Large intestine (tissue), 3 donors: Measurements from ENCODE around the gene CBR1. TPM values are rescaled to one million over a fixed set of nuclear protein-coding genes. Genes with fewer than 3 reads are reported as not detected.
A peak's percentile ranks its signal among the peaks of the same experiment; 100 is the strongest.
"Not testable (repeated sequence)": the region's sequence is repeated elsewhere in the genome, so short reads cannot be mapped to it uniquely, and the experiment has no call there.

Source experiments
- DNase-seq, 2 donors: peaks; one replicate each; pipeline versions ENCODE4 v3.0.0 to v3.0.0-alpha.2; 2013
- H3K27ac ChIP-seq: one replicate; pipeline ENCODE4 v1.5.1; 2013; ENCODE audit warnings: low read length
- H3K27me3 ChIP-seq: 2 replicates; pipeline ENCODE4 v1.6.1; 2013; ENCODE audit warnings: low read length; ENCODE audit not compliant: control insufficient read depth, insufficient read depth
- H3K36me3 ChIP-seq: 2 replicates; pipeline ENCODE4 v1.6.1; 2013; ENCODE audit warnings: low read length; ENCODE audit not compliant: control insufficient read depth, insufficient read depth
- H3K4me1 ChIP-seq: one replicate; pipeline ENCODE4 v1.6.1; 2013; ENCODE audit warnings: low read length; ENCODE audit not compliant: control insufficient read depth, insufficient read depth
- H3K4me3 ChIP-seq: one replicate; pipeline ENCODE4 v1.5.1; 2013; ENCODE audit warnings: low read length
- H3K9me3 ChIP-seq: one replicate; pipeline ENCODE4 v1.6.1; 2013; ENCODE audit warnings: mild to moderate bottlenecking, low read depth, low read length, moderate library complexity; ENCODE audit not compliant: control insufficient read depth
- WGBS: methylation state at CpG from one replicate; pipeline ENCODE4 v1.1.5; 2013; ENCODE audit warnings: low lambda C conversion rate; ENCODE audit not compliant: insufficient coverage; 5-methylcytosine and 5-hydroxymethylcytosine counted together
- polyA plus RNA-seq: library from polyadenylated mRNA; unstranded; fragments of 120-200 nt; gene quantifications from one replicate; pipeline ENCODE4 v1.2.1, GENCODE V29; 2013

Gene CBR1
- polyA plus RNA-seq, 1 donor = 82.6 TPM

DNA sequence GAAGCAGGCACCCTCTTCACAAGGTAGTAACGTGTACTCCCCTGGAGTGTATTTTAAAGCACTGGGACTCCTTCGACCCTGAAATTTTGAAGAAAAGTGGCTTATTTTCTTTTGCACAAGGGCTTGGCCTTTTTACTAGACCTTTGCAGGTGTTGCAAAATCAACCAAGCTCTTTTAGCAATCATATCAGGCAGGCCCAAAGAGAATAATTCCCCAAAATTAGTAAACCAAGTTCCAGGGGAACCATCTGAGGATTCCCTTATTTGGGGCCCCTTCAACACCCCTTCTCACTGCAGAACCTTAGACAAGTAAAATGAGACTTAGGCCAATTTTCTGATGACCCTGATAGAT is 28.3 kb downstream of the CBR1 start:
- no CpG with 5 or more reads among the region's 2 CpGs for WGBS
- no peaks in the 10 kb centered on the region for H3K4me1 ChIP-seq
- no peak overlapping the region for H3K4me3 ChIP-seq
- H3K27ac ChIP-seq = no peak overlapping the region
- H3K27me3 ChIP-seq = peaks cover 2% of the 10 kb centered on the region
- no peak for DNase-seq
- H3K9me3 ChIP-seq = peaks cover 2% of the 10 kb centered on the region
- H3K36me3 ChIP-seq = no peaks in the 10 kb centered on the region

DNA sequence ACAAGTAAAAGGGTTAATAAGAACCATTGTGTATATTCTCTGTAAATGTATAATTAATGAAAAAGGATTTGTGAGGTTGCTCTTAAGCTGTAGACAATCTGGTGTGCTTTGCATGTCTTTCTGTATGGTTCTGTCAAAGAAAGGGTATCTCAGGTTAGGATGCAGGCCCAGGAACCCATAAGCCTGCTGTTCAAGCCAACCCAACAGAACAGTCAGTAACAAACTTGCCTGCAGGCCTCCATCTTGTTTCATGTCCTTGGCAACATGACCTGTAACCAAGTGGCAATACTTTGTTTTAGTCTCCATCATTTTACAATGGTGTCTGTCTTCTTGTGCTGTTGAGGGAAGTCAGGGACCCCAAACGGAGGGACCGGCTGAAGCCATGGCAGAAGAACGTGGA is 29.2 kb downstream of the CBR1 start:
- WGBS = no CpG with 5 or more reads among the region's 3 CpGs
- H3K9me3 ChIP-seq = no peaks in the 10 kb centered on the region
- no peaks in the 10 kb centered on the region for H3K36me3 ChIP-seq
- no peak overlapping the region for H3K27ac ChIP-seq
- H3K4me1 ChIP-seq = no peaks in the 10 kb centered on the region
- peaks cover 2% of the 10 kb centered on the region for H3K27me3 ChIP-seq
- no peak overlapping the region for H3K4me3 ChIP-seq
- no peak for DNase-seq

DNA sequence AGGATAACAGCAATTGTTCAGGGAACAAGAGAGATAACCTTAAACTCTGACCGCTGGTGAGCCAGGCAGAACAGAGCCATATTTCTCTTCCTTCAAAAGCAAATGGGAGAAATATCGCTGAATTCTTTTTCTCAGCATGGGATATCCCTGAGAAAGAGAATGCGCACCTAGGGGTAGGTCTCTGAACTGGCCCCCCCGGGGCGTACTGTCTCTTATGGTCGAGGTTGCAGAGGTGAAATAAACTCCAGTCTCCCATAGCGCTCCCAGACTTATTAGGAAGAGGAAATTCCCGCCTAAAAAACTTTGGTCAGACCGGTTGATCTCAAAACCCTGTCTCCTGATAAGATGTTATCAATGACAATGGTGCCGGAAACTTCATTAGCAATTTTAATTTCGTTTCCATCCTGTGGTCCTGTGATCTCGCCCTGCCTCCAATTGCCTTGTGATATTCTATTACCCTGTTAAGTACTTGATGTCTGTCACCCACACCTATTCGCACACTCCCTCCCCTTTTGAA is 29.9 kb downstream of the CBR1 start:
- no CpG with 5 or more reads among the region's 13 CpGs for WGBS
- H3K4me1 ChIP-seq, H3K36me3 ChIP-seq, H3K27ac ChIP-seq, DNase-seq, H3K4me3 ChIP-seq, H3K27me3 ChIP-seq, H3K9me3 ChIP-seq: not testable (repeated sequence)

DNA sequence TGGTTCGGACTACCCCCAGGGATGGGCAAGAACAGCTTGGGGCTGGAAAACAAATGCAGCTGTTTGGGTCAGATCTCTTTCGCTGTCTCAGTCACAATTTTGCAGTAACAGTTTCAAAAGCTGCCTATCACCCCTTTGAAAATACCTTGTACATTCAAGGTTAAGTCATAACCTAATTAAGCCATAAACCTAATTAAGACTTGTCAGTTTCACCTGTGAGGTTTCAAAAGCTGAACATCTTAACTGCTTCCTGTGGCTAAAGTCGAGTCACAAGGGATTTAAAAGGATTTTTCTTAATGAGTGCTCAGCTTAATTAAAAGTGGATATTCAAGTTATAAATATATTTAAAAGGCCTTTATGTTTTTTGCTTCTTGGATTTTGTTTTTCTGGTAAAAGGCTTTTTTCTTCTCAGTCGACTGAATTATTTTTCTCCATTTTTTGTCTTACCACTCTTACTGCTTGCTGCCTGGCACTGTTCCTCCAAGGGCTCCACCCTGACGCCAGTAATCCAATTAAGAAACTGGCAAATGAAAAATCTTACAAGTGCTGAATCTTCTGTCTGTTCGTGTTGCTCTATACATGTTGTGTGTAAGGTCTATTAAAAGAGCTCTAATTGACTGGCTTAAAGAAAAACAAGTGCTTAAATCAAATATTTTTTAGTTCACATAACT is 31.3 kb downstream of the CBR1 start:
- H3K27ac ChIP-seq = no peak overlapping the region
- WGBS = 58% methylated on average over 3 of the region's 6 CpGs
- H3K9me3 ChIP-seq = no peaks in the 10 kb centered on the region
- H3K27me3 ChIP-seq = peaks cover 16% of the 10 kb centered on the region
- H3K4me3 ChIP-seq = no peak overlapping the region
- H3K4me1 ChIP-seq = no peaks in the 10 kb centered on the region
- no peaks in the 10 kb centered on the region for H3K36me3 ChIP-seq
- DNase-seq = no peak

DNA sequence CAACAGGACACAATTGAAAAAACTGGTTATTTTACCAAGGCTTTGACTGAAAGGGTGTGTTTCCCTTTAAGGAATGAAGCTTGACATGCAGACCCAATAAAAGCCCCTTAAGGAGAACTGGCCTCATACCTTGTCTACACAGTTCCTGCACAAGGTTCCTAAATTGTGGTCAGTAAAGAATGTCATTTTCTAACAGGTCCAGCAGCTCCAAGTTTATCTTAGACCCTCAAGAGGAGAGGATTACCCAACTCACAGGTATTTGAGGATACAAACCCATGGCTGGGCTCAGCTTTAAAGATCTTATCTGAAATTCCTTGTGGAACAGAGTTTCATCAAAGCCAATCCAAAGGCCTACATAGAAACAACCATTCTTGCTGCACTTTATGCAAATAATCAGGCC is 33.6 kb downstream of the CBR1 start:
- no peak overlapping the region for H3K27ac ChIP-seq
- no peak for DNase-seq
- H3K4me3 ChIP-seq = no peak overlapping the region
- peaks cover 16% of the 10 kb centered on the region for H3K27me3 ChIP-seq
- no peaks in the 10 kb centered on the region for H3K36me3 ChIP-seq
- no peaks in the 10 kb centered on the region for H3K4me1 ChIP-seq
- no peaks in the 10 kb centered on the region for H3K9me3 ChIP-seq

DNA sequence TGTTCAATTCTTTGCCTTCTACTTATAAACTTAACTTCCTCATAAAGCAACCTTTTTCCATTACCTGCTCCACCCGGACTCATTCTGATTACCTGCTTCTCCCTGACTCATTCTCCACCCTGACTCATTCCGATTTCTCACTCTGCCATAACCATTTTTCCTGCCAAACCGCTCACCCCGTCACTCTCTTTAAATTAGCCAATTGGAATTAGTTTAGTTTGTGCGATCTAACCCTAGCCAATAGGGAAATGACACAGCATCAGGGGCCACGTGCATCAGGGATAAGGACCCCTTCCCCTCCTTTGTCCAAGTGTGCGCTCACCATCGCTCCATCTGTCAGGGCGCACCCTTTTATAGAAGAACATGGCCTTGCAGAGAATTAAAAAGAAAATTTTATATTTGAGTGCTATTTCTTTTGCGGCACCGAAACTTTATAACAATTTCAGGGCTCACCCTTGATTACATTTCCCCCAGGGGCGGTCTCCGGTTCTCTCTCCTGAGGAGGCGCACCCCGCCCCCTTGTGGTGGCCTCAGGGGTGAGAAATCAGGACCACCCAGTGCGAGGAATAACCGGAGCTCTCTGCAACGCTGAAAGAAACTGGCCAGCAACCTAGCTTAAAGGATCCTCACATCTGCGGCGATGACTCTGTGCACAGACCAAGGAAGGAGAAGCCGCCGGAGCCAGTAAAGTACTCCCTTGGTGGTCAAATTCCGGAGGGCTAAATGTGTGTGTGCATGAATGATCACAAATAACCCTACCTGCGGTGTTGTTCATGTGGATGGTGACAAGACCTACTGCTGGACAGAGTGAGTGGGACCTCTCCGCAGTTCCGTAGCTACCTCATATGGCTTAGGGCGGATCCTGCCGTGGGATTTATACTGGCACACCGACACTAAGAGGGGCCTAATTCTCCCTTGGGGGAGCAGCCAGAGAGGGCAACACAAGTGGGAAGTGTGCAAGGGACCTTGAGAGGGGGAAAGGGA is 34.8 kb downstream of the CBR1 start:
- WGBS = 60% methylated on average over 2 of the region's 29 CpGs
- no peaks in the 10 kb centered on the region for H3K36me3 ChIP-seq
- no peaks in the 10 kb centered on the region for H3K4me1 ChIP-seq
- DNase-seq = peak; percentile 29 to 37
- peaks cover 16% of the 10 kb centered on the region for H3K27me3 ChIP-seq
- H3K27ac ChIP-seq = no peak overlapping the region
- H3K4me3 ChIP-seq = no peak overlapping the region
- no peaks in the 10 kb centered on the region for H3K9me3 ChIP-seq

DNA sequence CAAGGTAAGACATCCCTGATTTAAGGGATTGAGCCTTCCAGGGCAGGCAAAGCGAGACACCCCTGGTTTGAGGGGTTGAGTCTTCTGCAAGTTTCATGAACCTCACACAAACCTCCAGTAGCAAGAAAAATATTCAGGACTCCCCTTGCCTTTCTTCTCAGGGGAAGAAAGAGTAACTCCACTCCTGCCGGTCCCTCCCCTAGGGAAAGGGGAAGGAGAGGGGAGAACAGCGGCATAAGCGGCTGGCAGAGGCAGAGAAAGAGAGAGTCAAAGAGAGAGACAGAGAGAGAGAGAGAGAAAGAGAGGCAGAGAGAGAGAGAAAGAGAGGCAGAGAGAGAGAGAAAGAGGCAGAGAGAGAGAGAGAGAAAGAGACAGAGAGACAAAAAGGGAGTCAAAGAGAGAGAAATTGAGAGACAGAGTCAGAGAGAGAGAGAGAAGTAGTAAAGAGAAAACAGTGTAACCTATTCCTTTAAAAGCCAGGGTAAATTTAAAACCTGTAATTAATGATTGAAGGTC is 35.6 kb downstream of the CBR1 start:
- no peak for DNase-seq
- Histone ChIP-seq H3K4me1 (no peaks in the 10 kb centered on the region), H3K27me3 (peaks cover 14% of the 10 kb centered on the region), H3K36me3 (no peaks in the 10 kb centered on the region), H3K9me3 (no peaks in the 10 kb centered on the region), H3K4me3 (no peak overlapping the region), H3K27ac (no peak overlapping the region)
- 77% methylated on average over 3 of the region's 4 CpGs for WGBS

DNA sequence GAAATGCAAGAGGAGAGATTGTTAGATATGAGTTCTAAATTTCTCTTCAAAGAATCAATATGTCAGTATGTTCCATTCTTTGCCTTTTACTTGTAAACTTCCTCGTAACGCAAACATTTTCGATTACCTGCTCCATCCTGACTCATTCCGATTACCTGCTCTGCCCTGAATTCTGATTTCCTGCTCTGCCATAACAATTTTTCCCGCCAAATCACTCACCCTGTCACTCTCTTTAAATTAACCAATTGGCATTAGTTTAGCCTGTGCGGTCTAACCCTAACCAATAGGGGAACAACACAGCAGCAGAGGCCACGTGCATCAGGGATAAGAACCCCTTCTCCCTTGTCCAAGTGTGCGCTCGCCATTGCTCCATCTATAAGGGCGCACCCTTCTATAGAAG is 40.0 kb downstream of the CBR1 start:
- no peaks in the 10 kb centered on the region for H3K36me3 ChIP-seq
- 90% methylated on average over 6 of the region's 10 CpGs for WGBS
- no peak for DNase-seq
- H3K9me3 ChIP-seq = no peaks in the 10 kb centered on the region
- no peak overlapping the region for H3K4me3 ChIP-seq
- H3K27me3 ChIP-seq = peaks cover 7% of the 10 kb centered on the region
- H3K4me1 ChIP-seq = peaks cover 16% of the 10 kb centered on the region
- no peak overlapping the region for H3K27ac ChIP-seq

DNA sequence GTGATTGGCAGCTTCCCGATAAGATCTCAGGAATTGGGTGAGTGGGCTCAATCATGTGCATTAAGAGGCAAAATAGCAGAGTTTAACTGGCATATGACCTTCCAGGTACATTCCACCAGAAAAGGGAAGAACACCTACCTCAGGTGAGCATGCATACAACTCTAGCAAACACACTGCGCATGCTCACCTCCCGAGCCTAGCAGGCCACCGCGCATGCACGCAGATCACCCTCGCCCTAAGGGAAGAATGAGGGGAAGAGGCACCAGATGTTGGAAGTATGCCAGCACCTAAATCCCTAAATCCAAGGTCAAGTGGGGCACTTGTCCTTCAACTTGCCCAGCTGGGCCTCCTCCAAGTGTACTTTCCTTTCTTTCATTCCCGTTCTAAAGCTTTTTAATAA is 41.4 kb downstream of the CBR1 start:
- no CpG with 5 or more reads among the region's 8 CpGs for WGBS
- Histone ChIP-seq H3K9me3 (no peaks in the 10 kb centered on the region), H3K27me3 (no peaks in the 10 kb centered on the region), H3K27ac (no peak overlapping the region), H3K4me1 (peaks cover 16% of the 10 kb centered on the region), H3K4me3 (no peak overlapping the region), H3K36me3 (no peaks in the 10 kb centered on the region)
- no peak for DNase-seq

DNA sequence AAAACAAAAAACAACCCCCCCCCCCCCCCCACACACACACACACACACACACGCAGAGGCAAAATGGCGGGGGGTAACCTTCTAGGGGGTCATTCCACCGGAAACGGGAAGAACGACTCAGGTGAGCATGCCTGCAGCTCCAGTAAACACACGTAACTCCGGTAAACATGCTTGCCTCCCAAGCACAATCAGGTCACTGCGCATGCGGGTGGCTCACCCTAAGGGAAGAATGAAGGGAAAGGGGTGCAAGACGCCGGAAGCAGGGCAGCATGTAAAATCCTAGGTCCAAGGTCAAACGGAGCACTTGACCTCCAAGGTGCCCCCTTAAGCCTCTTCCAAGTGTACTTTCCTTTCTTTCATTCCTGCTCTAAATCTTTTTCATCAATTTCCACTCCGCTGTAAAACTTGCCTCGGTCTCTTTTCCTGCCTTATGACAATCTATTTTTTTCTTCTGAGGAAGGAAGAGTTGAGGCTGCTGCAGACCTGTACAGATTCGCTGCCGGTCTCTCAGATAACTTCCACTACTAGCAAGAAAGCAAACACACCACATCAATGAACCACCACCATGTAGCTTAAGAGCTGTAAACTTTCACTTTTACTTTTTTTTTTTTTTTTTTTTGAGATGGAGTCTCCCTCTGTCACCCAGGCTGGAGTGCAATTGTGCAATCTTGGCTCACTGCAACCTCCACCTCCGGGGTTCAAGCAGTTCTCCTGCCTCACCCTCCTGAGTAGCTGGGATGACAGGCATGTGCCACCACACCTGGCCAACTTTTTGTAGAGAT is 44.0 kb downstream of the CBR1 start:
- Histone ChIP-seq H3K9me3 (no peaks in the 10 kb centered on the region), H3K27me3 (no peaks in the 10 kb centered on the region), H3K27ac (no peak overlapping the region), H3K4me1 (peaks cover 16% of the 10 kb centered on the region), H3K4me3 (peak overlapping the region; percentile 10), H3K36me3 (no peaks in the 10 kb centered on the region)
- WGBS = 65% methylated on average over 2 of the region's 17 CpGs
- DNase-seq = peak in 1 of 2 donors; percentile 42
